ENCODE measurements around the gene ABCA7.

The ABCA7 gene

DNA sequence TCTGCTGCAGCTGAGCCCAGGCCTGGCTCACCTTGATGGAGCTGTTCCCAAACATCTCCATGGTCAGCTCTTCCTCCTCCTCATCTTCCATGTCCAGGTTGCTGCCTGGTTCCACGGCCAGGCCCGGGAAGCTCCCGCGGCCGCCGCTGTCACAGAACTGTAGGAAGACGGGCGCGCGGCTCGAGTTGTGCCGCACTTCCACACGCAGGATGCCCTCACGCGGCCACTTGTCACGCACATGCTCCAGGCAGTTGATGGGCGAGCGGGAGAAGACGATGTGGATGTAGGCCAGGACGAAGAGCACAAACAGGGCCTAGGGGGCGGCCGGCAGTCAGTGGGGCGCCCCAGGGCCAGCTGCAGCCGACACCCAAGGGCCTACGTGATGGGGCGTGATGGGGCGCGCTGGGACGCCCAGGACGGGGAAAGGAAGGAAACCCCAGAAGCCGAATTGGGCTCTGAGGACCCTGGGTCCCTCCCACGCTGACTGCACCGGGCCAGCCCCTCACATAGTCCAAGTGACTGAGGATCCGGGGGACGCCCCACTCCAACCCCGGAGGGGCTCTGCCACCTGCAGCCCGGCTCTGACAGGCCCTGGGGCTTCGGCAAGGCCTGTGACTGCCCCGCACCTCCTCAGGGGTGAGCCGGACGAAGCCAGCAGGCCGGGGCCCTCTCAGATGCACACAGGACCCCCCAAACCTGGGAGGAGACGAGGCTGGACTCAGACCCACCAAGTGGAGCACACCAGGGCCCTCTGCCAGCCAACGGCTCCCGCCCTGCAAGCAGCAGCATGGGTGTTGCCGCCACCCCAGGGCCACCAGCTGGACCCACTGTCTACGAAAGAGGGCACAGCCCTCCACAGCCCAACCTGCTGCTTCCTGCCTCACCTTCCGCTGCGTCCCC, 25.5 kb upstream of the ABCA7 start:
- TF ChIP-seq CTCF (IDR thresholded peaks at IDR 0.05): no peak
- Histone ChIP-seq H3K27ac (no peak overlapping the region), H3K4me3 (no peak overlapping the region)
- no peak for DNase-seq (ENCODE audit: low spot score)

DNA sequence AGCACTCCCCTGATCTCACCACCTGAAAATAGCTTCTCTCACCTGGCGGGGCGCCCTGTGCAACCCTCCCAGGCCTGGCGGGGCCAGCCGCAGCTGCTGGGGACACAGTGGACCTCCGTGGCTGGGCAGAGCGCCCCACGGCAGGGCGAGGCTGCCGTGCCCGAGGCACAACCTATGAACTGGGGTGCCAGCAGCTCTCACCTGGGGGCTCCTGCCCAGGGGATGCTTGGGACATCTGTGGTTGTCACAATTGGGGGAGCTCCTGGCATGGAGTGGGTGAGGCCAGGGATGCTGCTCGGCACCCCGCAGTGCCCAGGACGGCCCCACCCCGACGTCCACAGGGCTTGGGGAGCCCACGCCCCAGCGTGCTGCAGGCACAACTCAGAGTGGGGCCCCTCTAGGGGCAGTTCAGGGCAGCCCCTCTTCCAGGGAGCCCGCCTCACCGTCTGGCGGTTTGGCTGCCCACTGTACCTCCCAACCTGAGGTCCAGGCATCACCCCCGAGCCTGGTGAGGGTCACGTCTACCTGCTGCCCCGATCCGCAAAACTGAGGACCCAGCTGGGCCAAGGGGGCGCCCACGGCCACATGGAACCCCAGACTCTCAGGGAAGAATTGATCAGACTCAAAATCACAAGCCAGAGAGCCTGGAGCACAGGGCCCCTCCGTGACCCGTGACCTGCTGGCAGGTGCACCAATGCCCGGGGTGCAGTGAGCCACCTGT, 24.7 kb upstream of the ABCA7 start:
- Histone ChIP-seq H3K27ac (no peak overlapping the region), H3K4me3 (no peak overlapping the region)
- DNase-seq (ENCODE audit: low spot score): no peak
- no peak for TF ChIP-seq CTCF (IDR thresholded peaks at IDR 0.05)

- Histone ChIP-seq H3K4me3 (peak overlapping the region; percentile 49), H3K27ac (peak overlapping the region in 1 of 2 donors; percentile 69)
- TF ChIP-seq CTCF (IDR thresholded peaks at IDR 0.05): no peak
- DNase-seq (ENCODE audit: low spot score): no peak
Measured at GRCh38 chr19:1015782-1016646, 23.9 kb upstream of the ABCA7 start.

DNA sequence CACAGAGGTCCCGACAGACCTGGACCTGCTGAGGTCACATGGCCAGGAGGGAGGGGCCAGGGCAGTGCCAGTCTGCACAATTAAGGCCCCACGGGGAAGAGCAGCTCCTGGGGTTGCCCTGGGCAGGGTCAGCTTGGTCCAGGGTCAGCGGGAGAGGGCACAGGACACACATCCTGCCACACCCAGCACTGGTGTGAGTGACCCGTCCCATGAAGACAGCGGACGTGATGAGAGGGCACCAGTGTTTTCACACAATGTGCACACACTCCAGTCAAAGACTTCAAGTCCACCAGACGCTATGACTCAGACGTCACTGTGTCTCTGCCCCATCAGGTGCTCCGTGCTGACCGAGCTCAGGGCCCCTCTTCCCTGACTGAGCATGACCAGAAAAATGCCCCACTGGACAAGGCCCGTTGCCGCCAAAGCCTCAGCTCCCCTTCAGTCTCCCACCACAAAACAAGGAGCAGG, 23.2 kb upstream of the ABCA7 start:
- DNase-seq (ENCODE audit: low spot score): no peak
- TF ChIP-seq CTCF (IDR thresholded peaks at IDR 0.05): no peak
- H3K27ac ChIP-seq: peak overlapping the region in 1 of 2 donors; percentile 69
- peak overlapping the region; percentile 49 for H3K4me3 ChIP-seq

GRCh38 chr19:1017115-1017905, 22.6 kb upstream of the ABCA7 start:
- DNase-seq (ENCODE audit: low spot score): no peak
- Histone ChIP-seq H3K4me3 (peak overlapping the region; percentile 49), H3K27ac (peak overlapping the region in 1 of 2 donors; percentile 69)
- no peak for TF ChIP-seq CTCF (IDR thresholded peaks at IDR 0.05)

DNA sequence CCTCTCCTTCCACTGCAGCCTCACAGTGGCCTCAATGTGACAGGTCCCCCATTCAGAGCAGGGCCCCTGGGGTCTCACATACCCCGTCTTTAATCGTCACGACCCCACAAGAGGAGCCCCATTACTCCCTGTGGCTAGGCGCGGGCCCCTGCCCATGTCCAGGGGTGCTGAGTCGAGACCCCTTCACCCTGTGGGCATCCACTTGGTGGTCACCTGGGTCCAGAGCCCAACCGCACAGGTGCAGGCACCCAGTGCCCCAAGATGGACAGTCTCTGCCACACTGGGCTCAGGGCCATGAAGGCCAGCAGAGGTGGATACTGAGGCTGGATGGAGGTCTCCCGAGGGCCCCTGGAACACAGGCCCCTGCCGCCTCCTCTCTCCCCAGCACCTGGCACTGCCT, 22.0 kb upstream of the ABCA7 start:
- no peak for DNase-seq (ENCODE audit: low spot score)
- TF ChIP-seq CTCF (IDR thresholded peaks at IDR 0.05): no peak
- no peak overlapping the region for H3K27ac ChIP-seq
- H3K4me3 ChIP-seq: peak overlapping the region; percentile 49
